H1 (cell line): Measurements from ENCODE around the gene PLXNA4. TPM values are rescaled to one million over a fixed set of nuclear protein-coding genes. Genes with fewer than 3 reads are reported as not detected.

Source experiments
- CTCF ChIA-PET: fragments of 300-600 bp; sonication (Branson Sonifier 250); formaldehyde crosslinking; loops from one replicate; lab custom pipeline; 2021; ENCODE audit not compliant: partially characterized antibody; lab: Charles Lee
- POLR2A ChIA-PET: fragments of 300-600 bp; sonication (Branson Sonifier 250); formaldehyde crosslinking; loops from one replicate; lab custom pipeline; 2021; ENCODE audit warnings: inconsistent platforms; ENCODE audit not compliant: partially characterized antibody; lab: Charles Lee
- DNase-seq, 2 experiments: peaks; one replicate each; pipeline versions ENCODE4 v3.0.0 to v3.0.0-alpha.2; 2010 to 2022; ENCODE audit warnings: low spot score in 2 of 2, low read depth in 1 of 2, mixed read lengths in 1 of 2
- FAIRE-seq: peaks from 2 replicates; lab custom pipeline; 2011; peaks lifted over from hg19 to GRCh38; lab: Jason Lieb, UNC
- H2AFZ ChIP-seq: 2 replicates; pipeline ENCODE4 v1.8.1; 2012; ENCODE audit warnings: low read length, inconsistent platforms
- H2AK5ac ChIP-seq: 2 replicates; pipeline ENCODE4 v1.6.1; 2013; ENCODE audit warnings: low read depth, low read length
- H2BK120ac ChIP-seq: replicated peaks from 2 replicates; pipeline ENCODE3; 2013; ENCODE audit warnings: low read depth, low read length, inconsistent platforms
- H2BK12ac ChIP-seq: 2 replicates; pipeline ENCODE4 v1.6.1; 2013; ENCODE audit warnings: low read depth, low read length
- H2BK15ac ChIP-seq: 2 replicates; pipeline ENCODE4 v1.6.1; 2013; ENCODE audit warnings: low read length
- H2BK20ac ChIP-seq: 2 replicates; pipeline ENCODE4 v1.6.1; 2013; ENCODE audit warnings: low read length
- H2BK5ac ChIP-seq: 2 replicates; pipeline ENCODE4 v1.6.1; 2013; ENCODE audit warnings: low read depth, low read length
- H3K14ac ChIP-seq: 2 replicates; pipeline ENCODE4 v1.6.1; 2013; ENCODE audit warnings: inconsistent platforms; ENCODE audit not compliant: insufficient read length
- H3K18ac ChIP-seq: 2 replicates; pipeline ENCODE4 v1.6.1; 2013; ENCODE audit warnings: low read length; ENCODE audit errors: extremely low read depth
- H3K23ac ChIP-seq: 2 replicates; pipeline ENCODE4 v1.6.1; 2013; ENCODE audit warnings: inconsistent platforms; ENCODE audit not compliant: insufficient read length
- H3K23me2 ChIP-seq: 2 replicates; pipeline ENCODE4 v1.6.1; 2013; ENCODE audit warnings: low read depth, low read length
- H3K27ac ChIP-seq: 2 replicates; pipeline ENCODE4 v1.6.1; 2011; ENCODE audit warnings: low read depth, low read length, inconsistent platforms
- H3K27me3 ChIP-seq, 4 experiments: replicated peaks in 1 of 4; 1 replicate in 1 of 4; 2 replicates in 3 of 4; pipeline versions ENCODE4 v1.6.1 to v1.8.1; 2011 to 2013; ENCODE audit warnings: low read length in 3 of 4, mild to moderate bottlenecking in 3 of 4, inconsistent platforms in 2 of 4, mixed read lengths in 2 of 4, moderate library complexity in 1 of 4; ENCODE audit not compliant: control insufficient read depth in 3 of 4, insufficient read depth in 3 of 4; ENCODE audit errors: extremely low read depth in 1 of 4
- H3K36me3 ChIP-seq, 4 experiments: 2 replicates each; pipeline versions ENCODE4 v1.6.1 to v1.8.1; 2011 to 2013; ENCODE audit warnings: mild to moderate bottlenecking in 4 of 4, low read length in 3 of 4, moderate library complexity in 2 of 4, control low read depth in 1 of 4, inconsistent platforms in 1 of 4; ENCODE audit not compliant: insufficient read depth in 4 of 4, control insufficient read depth in 2 of 4
- H3K4ac ChIP-seq: replicated peaks from 2 replicates; pipeline ENCODE3; 2013; ENCODE audit warnings: low read length, low read depth, mixed read lengths, inconsistent platforms; ENCODE audit not compliant: insufficient read length
- H3K4me1 ChIP-seq, 4 experiments: replicated peaks in 1 of 4; 1 replicate in 1 of 4; 2 replicates in 3 of 4; pipeline versions ENCODE4 v1.6.1 to v1.8.1; 2011 to 2013; ENCODE audit warnings: low read length in 3 of 4, inconsistent platforms in 2 of 4, mixed read lengths in 1 of 4; ENCODE audit not compliant: insufficient read depth in 4 of 4, control insufficient read depth in 3 of 4
- H3K4me2 ChIP-seq, 2 experiments: 2 replicates each; pipeline versions ENCODE4 v1.6.1 to v1.8.1; 2011 to 2013; ENCODE audit warnings: low read depth in 2 of 2, low read length in 2 of 2, control low read depth in 1 of 2, inconsistent platforms in 1 of 2, mild to moderate bottlenecking in 1 of 2; ENCODE audit not compliant: insufficient read depth in 1 of 2
- H3K4me3 ChIP-seq, 4 experiments: fragments of 200-600, 300-600 bp in 1 of 4; sonication (generic), shearing (Covaris generic), sonication (Bioruptor Twin) in 1 of 4; 2 replicates each; pipeline versions ENCODE4 v1.5.1 to v1.8.1; 2011 to 2016; ENCODE audit warnings: low read length in 4 of 4, low read depth in 3 of 4, control low read depth in 2 of 4, inconsistent platforms in 2 of 4, mild to moderate bottlenecking in 2 of 4, mixed read lengths in 1 of 4, moderate library complexity in 1 of 4; ENCODE audit not compliant: insufficient read depth in 2 of 4; ENCODE audit errors: extremely low read depth in 1 of 4
- H3K56ac ChIP-seq: replicated peaks from 2 replicates; pipeline ENCODE3; 2013; ENCODE audit warnings: low read depth, mild to moderate bottlenecking, mixed read lengths, low read length, inconsistent platforms; ENCODE audit not compliant: insufficient read length
- H3K79me1 ChIP-seq: 2 replicates; pipeline ENCODE4 v1.6.1; 2013; ENCODE audit warnings: low read depth, low read length, control low read depth
- H3K79me2 ChIP-seq, 2 experiments: 2 replicates each; pipeline versions ENCODE4 v1.6.1 to v1.8.1; 2012 to 2013; ENCODE audit warnings: low read length in 2 of 2, mild to moderate bottlenecking in 2 of 2, inconsistent platforms in 1 of 2; ENCODE audit not compliant: insufficient read depth in 2 of 2, control insufficient read depth in 1 of 2
- H3K9ac ChIP-seq, 4 experiments: replicated peaks in 1 of 4; 1 replicate in 1 of 4; 2 replicates in 3 of 4; pipeline versions ENCODE4 v1.6.1 to v1.8.1; 2011 to 2013; ENCODE audit warnings: low read depth in 3 of 4, low read length in 3 of 4, control low read depth in 2 of 4, mild to moderate bottlenecking in 2 of 4, moderate library complexity in 2 of 4, inconsistent platforms in 1 of 4; ENCODE audit errors: extremely low read depth in 1 of 4
- H3K9me3 ChIP-seq, 2 experiments: 2 replicates each; pipeline versions ENCODE4 v1.6.1 to v1.8.1; 2012 to 2013; ENCODE audit warnings: mild to moderate bottlenecking in 2 of 2, moderate library complexity in 2 of 2, control low read depth in 1 of 2, inconsistent platforms in 1 of 2, low read depth in 1 of 2, low read length in 1 of 2, mixed read lengths in 1 of 2; ENCODE audit not compliant: insufficient read depth in 2 of 2
- H4K20me1 ChIP-seq, 2 experiments: replicated peaks in 1 of 2; 2 replicates each; pipeline versions ENCODE3 to v1.8.1; 2011 to 2013; ENCODE audit warnings: inconsistent platforms in 2 of 2, low read length in 2 of 2, mild to moderate bottlenecking in 1 of 2; ENCODE audit not compliant: insufficient read depth in 2 of 2, control insufficient read depth in 1 of 2
- H4K5ac ChIP-seq: 2 replicates; pipeline ENCODE4 v1.6.1; 2013; ENCODE audit warnings: low read length, low read depth, mixed read lengths, inconsistent platforms; ENCODE audit not compliant: insufficient read length
- H4K8ac ChIP-seq: 2 replicates; pipeline ENCODE4 v1.8.0; 2013; ENCODE audit warnings: mild to moderate bottlenecking, moderate library complexity, low read length, inconsistent platforms; ENCODE audit not compliant: insufficient read depth; ENCODE audit errors: extremely low read depth
- H4K91ac ChIP-seq: replicated peaks from 2 replicates; pipeline ENCODE3; 2013; ENCODE audit warnings: low read length, mixed read lengths, inconsistent platforms; ENCODE audit not compliant: insufficient read length
- CTBP2 ChIP-seq: IDR thresholded peaks from 2 replicates; pipeline ENCODE4 v1.7.0; 2011; ENCODE audit warnings: borderline replicate concordance, mild to moderate bottlenecking, moderate library complexity, mixed read lengths, low read length; ENCODE audit not compliant: insufficient read depth, insufficient read length
- FOSL1 ChIP-seq: IDR thresholded peaks from 2 replicates; pipeline ENCODE4 v1.6.1; 2011; ENCODE audit warnings: mild to moderate bottlenecking, low read depth, low read length, moderate library complexity; ENCODE audit not compliant: insufficient read depth
- GTF2F1 ChIP-seq: IDR thresholded peaks from 2 replicates; pipeline ENCODE4 v1.6.1; 2012; ENCODE audit warnings: low read depth, low read length, improper control_type of control experiment, borderline replicate concordance
- KDM4A ChIP-seq: IDR thresholded peaks from one replicate; pipeline ENCODE4 v1.7.1; 2012; ENCODE audit warnings: low read depth, mild to moderate bottlenecking, moderate library complexity, low read length, inconsistent platforms; ENCODE audit not compliant: severe bottlenecking
- MAFK ChIP-seq: IDR thresholded peaks from 2 replicates; pipeline ENCODE4 v1.6.1; 2012; ENCODE audit warnings: low read depth, mild to moderate bottlenecking, improper control_type of control experiment, low read length
- PHF8 ChIP-seq: fragments of 200-600 bp; sonication (generic); conservative IDR thresholded peaks from 2 replicates; pipeline ENCODE4 v1.7.1; 2012; ENCODE audit warnings: low read depth, mild to moderate bottlenecking, inconsistent platforms, low read length, moderate library complexity
- RAD21 ChIP-seq, 2 experiments: IDR thresholded peaks in 1 of 2; conservative IDR thresholded peaks in 1 of 2; 2 replicates each; pipeline ENCODE4 v1.6.1; 2011; ENCODE audit warnings: low read depth in 2 of 2, low read length in 2 of 2, improper control_type of control experiment in 1 of 2, inconsistent platforms in 1 of 2, mild to moderate bottlenecking in 1 of 2, moderate library complexity in 1 of 2
- SIN3A ChIP-seq, 2 experiments: IDR thresholded peaks in 1 of 2; conservative IDR thresholded peaks in 1 of 2; 2 replicates each; pipeline ENCODE4 v1.6.1; 2011 to 2012; ENCODE audit warnings: low read length in 2 of 2, improper control_type of control experiment in 1 of 2, low read depth in 1 of 2, mild to moderate bottlenecking in 1 of 2
- SIRT6 ChIP-seq: IDR thresholded peaks from one replicate; pipeline ENCODE4 v1.7.1; 2012; ENCODE audit warnings: low read length, inconsistent platforms
- SRF ChIP-seq: IDR thresholded peaks from 2 replicates; pipeline ENCODE4 v1.6.1; 2011; ENCODE audit warnings: mild to moderate bottlenecking, low read depth, low read length, moderate library complexity
- WGBS, 2 experiments: shearing (Covaris generic) in 1 of 2; methylation state at CpG; one replicate each; pipeline versions ENCODE4 v1.1.6 to v1.1.7; 2013 to 2015; ENCODE audit warnings: low lambda C conversion rate in 2 of 2, mixed read lengths in 2 of 2, inconsistent platforms in 1 of 2, low coverage in 1 of 2, missing lambda C conversion rate in 1 of 2; ENCODE audit not compliant: insufficient replicate concordance in 2 of 2, insufficient coverage in 1 of 2, insufficient read length in 1 of 2; ENCODE audit errors: extremely low coverage in 1 of 2, missing lambda C conversion rate in 1 of 2; 5-methylcytosine and 5-hydroxymethylcytosine counted together
- polyA plus RNA-seq, 7 experiments: library from polyadenylated mRNA; depleted of rRNA in 3 of 7; stranded (reverse) in 5 of 7; unstranded in 2 of 7; fragments of >200 nt in 5 of 7; fragments of 200-250 nt in 2 of 7; gene quantifications; 1 replicate in 5 of 7; 2 replicates in 1 of 7; 4 replicates in 1 of 7; pipeline versions ENCODE4 v1.2.1 to v1.2.3, GENCODE V29; 2011 to 2013; ENCODE audit warnings: missing spikeins in 2 of 7, mixed read lengths in 2 of 7
- total RNA-seq: library from RNA; stranded (reverse); fragmentation: NEBNext Ultra II Directional; extraction: Animal tissue kit (Norgen Biotek cat#: 25700); gene quantifications from 2 replicates; pipeline ENCODE4 v1.2.1, GENCODE V29; 2021

The PLXNA4 gene
- total and polyA plus RNA-seq, 2 of the 8 experiments (the other 6 are each of a cell fraction or from before 2014, with no cell fraction given) = 0.76 to 0.79 TPM

DNA sequence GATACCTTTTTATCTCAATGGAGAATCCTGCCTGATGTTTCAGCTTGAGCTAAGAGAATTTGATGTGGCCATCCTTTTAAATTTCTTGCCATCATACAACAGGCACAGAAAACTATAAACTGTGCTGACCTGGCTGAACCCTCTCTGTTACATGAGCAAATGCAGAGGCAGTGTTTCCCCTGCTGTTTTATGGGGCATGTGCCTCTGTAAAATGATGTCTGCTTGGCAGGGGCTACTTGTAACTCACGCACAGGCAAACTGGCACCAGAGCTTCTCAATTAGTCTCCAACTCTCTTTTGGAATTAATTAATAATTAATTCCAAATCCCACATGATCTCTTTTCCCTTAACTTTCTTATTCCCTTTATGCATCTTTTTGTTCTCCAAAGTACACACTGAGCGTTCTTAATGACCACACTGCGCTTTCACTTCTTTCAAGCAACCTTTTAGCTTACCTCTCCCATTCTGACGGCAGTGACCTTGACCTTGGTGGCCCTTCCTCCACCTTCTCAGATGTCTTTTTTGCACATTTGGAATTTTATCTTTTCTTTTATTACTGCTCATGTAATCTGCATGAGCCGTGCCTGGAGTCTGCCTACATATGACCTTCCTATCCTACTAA lies 334.0 kb downstream of the PLXNA4 start:
- H2BK5ac ChIP-seq = no peak overlapping the region
- TF ChIP-seq CTBP2 = no peak
- TF ChIP-seq SIRT6 = no peak
- TF ChIP-seq SRF = no peak
- no peak for TF ChIP-seq KDM4A
- TF ChIP-seq PHF8 = no peak
- no peak for TF ChIP-seq FOSL1
- no peak for TF ChIP-seq SIN3A (conservative IDR thresholded peaks at IDR 0.05 in 1 of 2, IDR thresholded peaks at IDR 0.05 in 1 of 2; ENCODE audit: low read depth in 1 of 2, low read length in 2 of 2)
- TF ChIP-seq RAD21 (IDR thresholded peaks at IDR 0.05 in 1 of 2, conservative IDR thresholded peaks at IDR 0.05 in 1 of 2; ENCODE audit: low read depth in 2 of 2, low read length in 2 of 2) = no peak
- no peak for TF ChIP-seq GTF2F1
- no peak for TF ChIP-seq MAFK

More for the DNA sequence above, 334.0 kb downstream of the PLXNA4 start:
- H3K4me2 ChIP-seq = no peak overlapping the region
- H3K79me2 ChIP-seq = no peaks in the 10 kb centered on the region
- H2BK120ac ChIP-seq = no peak overlapping the region
- H2BK12ac ChIP-seq = no peak overlapping the region
- DNase-seq (no peak), FAIRE-seq (no peak)
- no peaks in the 10 kb centered on the region for H3K23me2 ChIP-seq
- no peak overlapping the region for H3K23ac ChIP-seq
- no peak overlapping the region for H4K8ac ChIP-seq
- H2BK20ac ChIP-seq = no peak overlapping the region
- H2BK15ac ChIP-seq = no peak overlapping the region
- H3K27me3 ChIP-seq = no peaks in the 10 kb centered on the region
- H2AFZ ChIP-seq = no peak overlapping the region
- no peak overlapping the region for H3K14ac ChIP-seq
- H3K4me1 ChIP-seq = no peaks in the 10 kb centered on the region
- H3K18ac ChIP-seq = no peak overlapping the region
- no peak overlapping the region for H3K56ac ChIP-seq
- ChIA-PET POLR2A (no interaction called here), CTCF (interaction anchor here (0.6 to 5.3 kb wide), 7 partner anchors 8 to 204 kb away, joined by 3 to 34 read pairs (median 3); no protein-coding TSS in a partner anchor)
- H3K9me3 ChIP-seq = peaks cover 0 to 8% of the 10 kb centered on the region in 2 experiments; a peak in 3 of 4 replicates
- no peak overlapping the region for H4K5ac ChIP-seq
- H3K4ac ChIP-seq = no peak overlapping the region
- H4K91ac ChIP-seq = no peak overlapping the region
- H3K9ac ChIP-seq = no peak overlapping the region
- 88% methylated on average over 5 of the region's 5 CpGs; no CpG with 5 or more reads in 1 of the 2 experiments for WGBS, 2 experiments
- no peak overlapping the region for H2AK5ac ChIP-seq
- H3K4me3 ChIP-seq = no peak overlapping the region
- H4K20me1 ChIP-seq = no peaks in the 10 kb centered on the region
- no peaks in the 10 kb centered on the region for H3K79me1 ChIP-seq
- no peak overlapping the region for H3K27ac ChIP-seq
- no peaks in the 10 kb centered on the region for H3K36me3 ChIP-seq
